Natural killer cell (primary cell): ENCODE data around the gene PEX13. TPM values are rescaled to one million over a fixed set of nuclear protein-coding genes. Genes with fewer than 3 reads are reported as not detected.

ENCODE experiments used
- ATAC-seq, 3 donors: fragments of 150-1000 bp in 2 of 3; fragments of 200-7000 bp in 1 of 3; cut with Tn5 transposase; 1 replicate in 1 of 3; 2 replicates in 2 of 3; pipeline ENCODE4 v1.10.0; 2021; ENCODE audit warnings: mild to moderate bottlenecking in 2 of 3, moderate library complexity in 2 of 3
- DNase-seq, 2 donors: peaks; one replicate each; pipeline versions ENCODE4 v3.0.0 to v3.0.0-alpha.2; 2013 to 2021; ENCODE audit warnings: mixed read lengths in 1 of 2
- H3K27ac ChIP-seq: one replicate; pipeline ENCODE4 v1.5.1; 2013; ENCODE audit warnings: mild to moderate bottlenecking, low read length
- H3K27me3 ChIP-seq: one replicate; pipeline ENCODE4 v1.6.1; 2013; ENCODE audit warnings: low read length; ENCODE audit not compliant: control insufficient read depth, insufficient read depth
- H3K36me3 ChIP-seq: one replicate; pipeline ENCODE4 v1.6.1; 2013; ENCODE audit warnings: low read length; ENCODE audit not compliant: control insufficient read depth, insufficient read depth
- H3K4me1 ChIP-seq: one replicate; pipeline ENCODE4 v1.6.1; 2013; ENCODE audit warnings: low read length; ENCODE audit not compliant: control insufficient read depth, insufficient read depth
- H3K4me3 ChIP-seq: one replicate; pipeline ENCODE4 v1.5.1; 2013; ENCODE audit warnings: low read length
- H3K9me3 ChIP-seq: one replicate; pipeline ENCODE4 v1.6.1; 2013; ENCODE audit warnings: low read length; ENCODE audit not compliant: control insufficient read depth, insufficient read depth
- H3K27ac Mint-ChIP-seq, 2 donors: one replicate each; pipeline ENCODE4 v1.8.0; 2022; ENCODE audit warnings: mild to moderate bottlenecking in 2 of 2, mixed read lengths in 2 of 2, moderate library complexity in 1 of 2
- H3K27me3 Mint-ChIP-seq, 2 donors: one replicate each; pipeline ENCODE4 v1.8.0; 2022; ENCODE audit warnings: low read depth in 2 of 2, mixed read lengths in 2 of 2
- H3K36me3 Mint-ChIP-seq: one replicate; pipeline ENCODE4 v1.8.0; 2022; ENCODE audit warnings: mixed read lengths
- H3K4me1 Mint-ChIP-seq, 2 donors: one replicate each; pipeline ENCODE4 v1.8.0; 2022; ENCODE audit warnings: mixed read lengths in 2 of 2
- H3K4me3 Mint-ChIP-seq: one replicate; pipeline ENCODE4 v1.8.0; 2022; ENCODE audit warnings: mild to moderate bottlenecking, moderate library complexity, mixed read lengths
- H3K9me3 Mint-ChIP-seq, 2 donors: one replicate each; pipeline ENCODE4 v1.8.0; 2022; ENCODE audit warnings: mixed read lengths in 2 of 2
- WGBS: methylation state at CpG from one replicate; pipeline ENCODE4 v1.1.7; 2013; ENCODE audit warnings: missing lambda C conversion rate; ENCODE audit not compliant: insufficient coverage; 5-methylcytosine and 5-hydroxymethylcytosine counted together
- intact Hi-C: fragments of 100-400 bp; cut with micrococcal nuclease; formaldehyde crosslinking; loops from one replicate; pipeline ENCODE4 v1.14.2; 2022
- total RNA-seq, 4 donors: library from RNA; stranded (reverse); fragments of 120-200 nt in 1 of 4; gene quantifications; one replicate each; pipeline versions ENCODE4 v1.2.3 to v1.2.4, GENCODE V29; 2013 to 2022
- TF ChIP-seq, protein P1 (sequence below): fragments of 200-600 bp; IDR thresholded peaks from one replicate; pipeline ENCODE4 v1.8.0; 2022; ENCODE audit warnings: antibody characterized with exemption

The PEX13 gene
- total RNA-seq, 3 donors from 2014 or later (not counting 1 experiment from before 2014, with no cell fraction given) = 15.8 to 18.1 (median 17.9) TPM

DNA sequence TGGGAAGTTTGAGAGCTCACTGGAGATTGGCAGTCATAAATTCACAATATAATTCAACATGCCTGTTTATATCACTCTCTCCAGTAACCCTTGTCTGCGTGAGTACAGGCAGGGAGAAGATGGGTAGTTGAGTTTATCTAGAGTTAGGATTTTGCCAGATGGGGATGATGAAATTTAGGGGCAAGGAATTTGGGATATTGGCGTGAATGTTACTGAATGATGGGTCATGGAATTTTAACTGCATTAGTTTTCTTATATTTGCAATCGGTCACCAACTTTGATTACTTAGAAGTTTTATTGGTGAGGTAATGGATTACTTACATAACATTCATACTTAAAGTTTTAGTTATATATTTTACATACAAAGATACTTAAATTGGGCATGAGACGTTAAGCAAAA is 83.3 kb downstream of the PEX13 start:
- Mint-ChIP-seq H3K4me1 (peaks cover 0 to 6% of the 10 kb centered on the region in 2 donors), H3K27ac (no peak overlapping the region), H3K4me3 (no peak overlapping the region), H3K27me3 (no peaks in the 10 kb centered on the region), H3K36me3 (no peaks in the 10 kb centered on the region), H3K9me3 (no peaks in the 10 kb centered on the region)
- WGBS = 100% methylated on average over 2 of the region's 4 CpGs
- intact Hi-C loops = no loop called here
- Histone ChIP-seq H3K27ac (no peak overlapping the region), H3K4me1 (no peaks in the 10 kb centered on the region), H3K4me3 (no peak overlapping the region), H3K9me3 (no peaks in the 10 kb centered on the region), H3K36me3 (no peaks in the 10 kb centered on the region), H3K27me3 (no peaks in the 10 kb centered on the region)
- TF ChIP-seq, protein P1, sequence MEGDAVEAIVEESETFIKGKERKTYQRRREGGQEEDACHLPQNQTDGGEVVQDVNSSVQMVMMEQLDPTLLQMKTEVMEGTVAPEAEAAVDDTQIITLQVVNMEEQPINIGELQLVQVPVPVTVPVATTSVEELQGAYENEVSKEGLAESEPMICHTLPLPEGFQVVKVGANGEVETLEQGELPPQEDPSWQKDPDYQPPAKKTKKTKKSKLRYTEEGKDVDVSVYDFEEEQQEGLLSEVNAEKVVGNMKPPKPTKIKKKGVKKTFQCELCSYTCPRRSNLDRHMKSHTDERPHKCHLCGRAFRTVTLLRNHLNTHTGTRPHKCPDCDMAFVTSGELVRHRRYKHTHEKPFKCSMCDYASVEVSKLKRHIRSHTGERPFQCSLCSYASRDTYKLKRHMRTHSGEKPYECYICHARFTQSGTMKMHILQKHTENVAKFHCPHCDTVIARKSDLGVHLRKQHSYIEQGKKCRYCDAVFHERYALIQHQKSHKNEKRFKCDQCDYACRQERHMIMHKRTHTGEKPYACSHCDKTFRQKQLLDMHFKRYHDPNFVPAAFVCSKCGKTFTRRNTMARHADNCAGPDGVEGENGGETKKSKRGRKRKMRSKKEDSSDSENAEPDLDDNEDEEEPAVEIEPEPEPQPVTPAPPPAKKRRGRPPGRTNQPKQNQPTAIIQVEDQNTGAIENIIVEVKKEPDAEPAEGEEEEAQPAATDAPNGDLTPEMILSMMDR = no peak
- DNase-seq (no peak), ATAC-seq (no peak)

Other genes with a start within 250 kb of the PEX13 start
- 100 to 1,000 TPM; 128 to 197 (median 178) TPM for gene REL, start 136.1 kb upstream of the PEX13 start, total RNA-seq
- gene PUS10, start 535 bp downstream of the PEX13 start, total RNA-seq = 10 to 100 TPM in 1 of 3 donors, 1 to 10 TPM in 2; 7.2 to 15.2 (median 8.4) TPM
- 1 to 10 TPM; 5.3 to 6.3 (median 5.8) TPM for gene SANBR, start 48.2 kb downstream of the PEX13 start, total RNA-seq
- 1 to 10 TPM; 5.7 to 6.1 (median 6.0) TPM for gene C2orf74, start 144.5 kb downstream of the PEX13 start, total RNA-seq